ENCODE measurements around the gene SLMAP.

SLMAP gene

GRCh38 chr3:57948781-57949242 is 192.7 kb downstream of the SLMAP start:
- H2AFZ ChIP-seq = no peak overlapping the region
- H3K36me3 ChIP-seq (ENCODE audit: control insufficient read depth, insufficient read depth, low read length) = no peaks in the 10 kb centered on the region
- TF ChIP-seq CTCF (IDR thresholded peaks at IDR 0.05) = no peak
- peaks cover 13% of the 10 kb centered on the region for H3K4me1 ChIP-seq
- no peaks in the 10 kb centered on the region for H3K9me3 ChIP-seq (ENCODE audit: control insufficient read depth, low read length)
- H3K4me2 ChIP-seq (ENCODE audit: low read length) = no peak overlapping the region
- H3K79me2 ChIP-seq = no peaks in the 10 kb centered on the region
- no peaks in the 10 kb centered on the region for H3K27me3 ChIP-seq (ENCODE audit: control insufficient read depth, insufficient read depth, low read length)
- H3K27ac ChIP-seq = no peak overlapping the region
- H3K9ac ChIP-seq = no peak overlapping the region
- H3K4me3 ChIP-seq (ENCODE audit: low read depth, low read length) = no peak overlapping the region

- H3K4me1 ChIP-seq = peaks cover 9% of the 10 kb centered on the region
- no peak for TF ChIP-seq CTCF (IDR thresholded peaks at IDR 0.05)
- no peak overlapping the region for H3K9ac ChIP-seq
- no peak overlapping the region for H2AFZ ChIP-seq
- H3K4me2 ChIP-seq (ENCODE audit: low read length) = no peak overlapping the region
- no peaks in the 10 kb centered on the region for H3K27me3 ChIP-seq (ENCODE audit: control insufficient read depth, insufficient read depth, low read length)
- no peak overlapping the region for H3K4me3 ChIP-seq (ENCODE audit: low read depth, low read length)
- H3K27ac ChIP-seq = no peak overlapping the region
- no peaks in the 10 kb centered on the region for H3K79me2 ChIP-seq
- no peaks in the 10 kb centered on the region for H3K9me3 ChIP-seq (ENCODE audit: control insufficient read depth, low read length)
- no peaks in the 10 kb centered on the region for H3K36me3 ChIP-seq (ENCODE audit: control insufficient read depth, insufficient read depth, low read length)
Measured at GRCh38 chr3:57949344-57949743, 193.2 kb downstream of the SLMAP start.

GRCh38 chr3:57949785-57950615 is 193.9 kb downstream of the SLMAP start:
- no peak overlapping the region for H3K4me3 ChIP-seq (ENCODE audit: low read depth, low read length)
- no peak for TF ChIP-seq CTCF (IDR thresholded peaks at IDR 0.05)
- no peak overlapping the region for H3K27ac ChIP-seq
- no peak overlapping the region for H3K9ac ChIP-seq
- H3K9me3 ChIP-seq (ENCODE audit: control insufficient read depth, low read length) = no peaks in the 10 kb centered on the region
- no peaks in the 10 kb centered on the region for H3K79me2 ChIP-seq
- no peaks in the 10 kb centered on the region for H3K27me3 ChIP-seq (ENCODE audit: control insufficient read depth, insufficient read depth, low read length)
- no peak overlapping the region for H2AFZ ChIP-seq
- H3K4me2 ChIP-seq (ENCODE audit: low read length) = no peak overlapping the region
- H3K36me3 ChIP-seq (ENCODE audit: control insufficient read depth, insufficient read depth, low read length) = no peaks in the 10 kb centered on the region
- H3K4me1 ChIP-seq = peaks cover 5% of the 10 kb centered on the region

GRCh38 chr3:57951066-57951882 is 195.2 kb downstream of the SLMAP start:
- Histone ChIP-seq H3K9me3 (ENCODE audit: control insufficient read depth, low read length) (no peaks in the 10 kb centered on the region), H3K4me1 (peaks cover 5% of the 10 kb centered on the region), H3K79me2 (no peaks in the 10 kb centered on the region), H2AFZ (peak overlapping the region; percentile 33), H3K9ac (no peak overlapping the region), H3K27me3 (ENCODE audit: control insufficient read depth, insufficient read depth, low read length) (no peaks in the 10 kb centered on the region), H3K4me2 (ENCODE audit: low read length) (no peak overlapping the region), H3K27ac (peak overlapping the region; percentile 19), H3K4me3 (ENCODE audit: low read depth, low read length) (no peak overlapping the region), H3K36me3 (ENCODE audit: control insufficient read depth, insufficient read depth, low read length) (no peaks in the 10 kb centered on the region)
- no peak for TF ChIP-seq CTCF (IDR thresholded peaks at IDR 0.05)
